Stimulated activated naive CD8-positive, alpha-beta T cell treated with anti-CD3 and anti-CD28 coated beads, Interleukin-15, Interleukin-2, amounts not matched to agents 100 U/mL and 50 U/mL, for 24 hours (primary cell): ENCODE measurements around the gene CD109.
"Not testable (repeated sequence)": the region's sequence is repeated elsewhere in the genome, so short reads cannot be mapped to it uniquely, and the experiment has no call there.

Source experiments
- ATAC-seq: fragments of 150-1000 bp; cut with Tn5 transposase; one replicate; pipeline ENCODE4 v1.10.0; 2021
- DNase-seq: peaks from one replicate; pipeline ENCODE4 v3.0.0; 2021

The CD109 gene

DNA sequence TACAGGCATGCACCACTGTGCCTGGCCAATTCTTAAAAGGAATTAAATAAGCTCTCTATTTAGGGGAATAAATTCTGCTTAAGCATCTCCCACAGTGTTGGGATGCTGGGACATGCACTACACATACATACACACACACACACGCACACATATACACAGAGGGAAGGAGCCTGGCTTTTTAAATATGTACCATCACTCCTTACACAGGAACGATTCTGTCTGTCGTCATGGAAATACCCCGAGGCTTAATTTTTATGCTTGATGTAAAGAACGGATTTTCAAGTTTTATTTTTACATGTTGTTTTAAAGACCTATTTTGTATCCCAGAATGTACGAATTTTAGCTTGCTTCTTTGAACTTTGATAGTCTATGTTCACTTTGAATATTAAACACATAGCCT lies 95.3 kb downstream of the CD109 start:
- no peak for DNase-seq
- ATAC-seq, result no peak

DNA sequence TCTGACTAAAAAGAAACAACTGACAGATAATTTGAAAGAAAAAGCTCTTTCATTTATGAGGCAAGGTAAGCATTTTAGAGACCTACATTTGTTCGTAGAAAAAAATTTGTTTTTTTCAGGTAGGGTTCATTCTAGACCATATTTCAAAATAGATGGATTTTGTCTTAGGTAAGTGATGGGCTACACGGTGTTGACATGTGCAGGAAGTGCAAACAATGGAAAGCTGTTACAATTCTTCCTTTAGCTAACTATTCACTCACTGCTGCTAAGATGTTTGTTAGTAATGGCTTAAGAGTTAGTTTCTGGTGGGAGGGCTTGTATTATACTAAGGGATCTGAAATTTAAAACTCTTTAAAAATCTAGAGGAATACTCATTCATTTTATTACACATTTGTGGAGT lies 96.7 kb downstream of the CD109 start:
- ATAC-seq (no peak), DNase-seq (no peak)

DNA sequence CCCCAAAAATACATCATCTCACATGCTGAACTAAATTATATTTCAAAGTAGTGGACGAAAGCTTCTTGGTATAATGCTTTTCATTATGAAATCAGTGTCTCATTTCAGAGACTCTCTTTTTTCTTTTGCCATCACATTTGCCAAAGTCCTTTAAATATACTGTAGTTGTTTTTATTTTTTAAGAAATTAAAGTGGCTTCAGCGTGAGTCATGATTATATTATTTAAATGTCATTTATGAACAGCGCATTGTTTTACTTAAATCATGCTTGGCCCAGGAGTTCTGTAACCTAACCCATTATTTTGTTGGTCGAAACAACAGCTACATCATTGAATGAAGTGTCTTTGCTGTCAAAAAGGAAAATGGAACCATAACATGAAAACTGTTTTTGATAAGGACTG lies 100.9 kb downstream of the CD109 start:
- no peak for ATAC-seq
- no peak for DNase-seq

- ATAC-seq (no peak), DNase-seq (no peak)
Observed at GRCh38 chr6:73797861-73798260, 101.9 kb downstream of the CD109 start.

GRCh38 chr6:73798592-73798991 lies 102.6 kb downstream of the CD109 start:
- DNase-seq, result peak; percentile 10
- peak; percentile 83 for ATAC-seq

DNA sequence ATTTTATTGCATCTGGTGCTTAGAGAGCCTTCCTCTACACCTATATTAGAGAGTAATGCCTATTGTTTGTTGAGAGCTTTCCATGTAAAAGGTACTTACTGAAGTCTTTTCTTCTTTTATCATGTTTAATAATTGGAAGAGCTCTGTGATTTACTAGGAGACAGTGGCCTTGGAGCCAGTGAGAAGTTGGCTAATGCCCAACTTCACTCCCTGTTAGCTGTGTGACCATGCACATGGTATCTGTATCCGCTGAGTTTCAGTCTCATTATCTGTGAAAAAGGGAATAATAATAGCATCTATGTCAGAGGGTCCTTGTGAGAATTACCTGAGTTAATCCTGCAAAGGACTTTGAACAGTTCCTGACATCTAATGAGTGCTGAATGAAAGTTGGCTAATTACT lies 105.0 kb downstream of the CD109 start:
- DNase-seq, result no peak
- no peak for ATAC-seq

- DNase-seq, result no peak
- no peak for ATAC-seq
Observed at GRCh38 chr6:73801652-73802268, 105.8 kb downstream of the CD109 start.

DNA sequence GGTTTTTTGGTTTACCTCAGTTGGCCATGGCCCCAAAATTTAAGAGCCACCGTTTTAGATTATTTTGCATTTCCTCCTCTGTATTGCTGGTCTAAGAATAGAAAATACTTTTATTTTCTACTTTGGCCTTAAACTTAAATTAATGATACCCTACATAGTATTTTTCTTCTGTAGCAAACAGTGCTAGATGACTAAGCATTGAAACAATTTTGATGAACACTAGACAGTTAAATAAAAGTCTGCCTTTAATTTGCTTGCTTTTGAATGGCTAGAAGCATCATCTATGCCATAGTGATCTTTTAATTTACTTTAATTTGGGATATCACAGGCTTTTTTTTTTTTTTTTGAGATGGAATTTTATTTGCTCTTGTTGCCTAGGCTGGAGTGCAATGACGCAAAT lies 106.4 kb downstream of the CD109 start:
- ATAC-seq (no peak), DNase-seq (no peak)

DNA sequence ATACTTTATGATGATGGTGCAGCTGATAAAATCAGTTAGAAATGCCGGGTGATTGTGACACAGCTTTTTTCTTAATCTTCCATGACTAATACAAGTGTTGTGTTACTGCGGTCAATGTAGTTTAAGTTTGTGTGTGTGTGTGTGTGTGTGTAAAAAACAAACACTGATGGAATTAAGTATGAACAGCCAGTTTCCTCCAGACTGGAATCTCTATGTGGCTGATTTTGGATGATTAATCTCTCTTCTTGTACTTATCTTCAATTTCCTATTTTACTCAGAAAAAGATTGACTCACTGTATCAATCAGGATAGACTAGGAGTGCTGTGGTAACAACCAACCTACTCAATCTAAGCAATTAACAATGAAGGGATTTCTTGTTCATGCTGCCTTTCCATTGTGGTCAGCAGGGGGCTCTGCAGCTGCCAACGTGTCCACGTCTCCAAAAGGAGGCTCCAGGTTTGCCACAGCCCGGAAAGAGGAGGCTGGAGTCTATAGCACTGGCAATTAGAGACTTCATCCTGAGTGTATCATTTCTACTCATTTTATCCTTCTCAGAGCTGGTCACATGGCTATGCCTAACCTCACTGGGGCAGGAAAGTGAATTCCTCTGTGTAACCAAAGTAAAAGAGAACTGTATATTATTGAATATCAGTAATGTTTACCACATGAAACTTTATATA lies 107.7 kb downstream of the CD109 start:
- DNase-seq, result peak; percentile 7
- peak; percentile 65 for ATAC-seq

- not testable (repeated sequence) for DNase-seq, ATAC-seq
Observed at GRCh38 chr6:73805221-73805620, 109.2 kb downstream of the CD109 start.

GRCh38 chr6:73805982-73806381 lies 110.0 kb downstream of the CD109 start:
- not testable (repeated sequence) for ATAC-seq, DNase-seq

DNA sequence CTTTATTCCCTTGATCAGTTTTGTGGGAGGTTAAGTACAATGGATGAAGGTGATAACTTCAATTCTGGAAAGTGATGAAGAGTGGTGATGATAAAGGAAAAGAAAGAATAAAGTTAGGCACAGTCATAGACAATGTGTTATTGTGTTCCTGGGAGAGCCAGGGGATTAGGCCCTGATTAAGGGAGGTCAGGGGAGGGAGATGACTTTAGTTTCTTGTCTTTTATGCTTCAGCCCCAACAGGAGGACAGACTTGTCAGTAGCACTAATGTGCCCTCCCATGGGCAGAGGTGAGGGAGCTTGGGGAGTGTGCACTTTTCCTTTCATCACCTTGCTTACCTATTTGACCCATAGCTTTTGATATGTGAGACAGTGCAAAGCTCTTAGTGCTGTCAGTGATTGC lies 115.7 kb downstream of the CD109 start:
- ATAC-seq (no peak), DNase-seq (no peak)

- DNase-seq, result no peak
- no peak for ATAC-seq
Observed at GRCh38 chr6:73817253-73817652, 121.2 kb downstream of the CD109 start.

DNA sequence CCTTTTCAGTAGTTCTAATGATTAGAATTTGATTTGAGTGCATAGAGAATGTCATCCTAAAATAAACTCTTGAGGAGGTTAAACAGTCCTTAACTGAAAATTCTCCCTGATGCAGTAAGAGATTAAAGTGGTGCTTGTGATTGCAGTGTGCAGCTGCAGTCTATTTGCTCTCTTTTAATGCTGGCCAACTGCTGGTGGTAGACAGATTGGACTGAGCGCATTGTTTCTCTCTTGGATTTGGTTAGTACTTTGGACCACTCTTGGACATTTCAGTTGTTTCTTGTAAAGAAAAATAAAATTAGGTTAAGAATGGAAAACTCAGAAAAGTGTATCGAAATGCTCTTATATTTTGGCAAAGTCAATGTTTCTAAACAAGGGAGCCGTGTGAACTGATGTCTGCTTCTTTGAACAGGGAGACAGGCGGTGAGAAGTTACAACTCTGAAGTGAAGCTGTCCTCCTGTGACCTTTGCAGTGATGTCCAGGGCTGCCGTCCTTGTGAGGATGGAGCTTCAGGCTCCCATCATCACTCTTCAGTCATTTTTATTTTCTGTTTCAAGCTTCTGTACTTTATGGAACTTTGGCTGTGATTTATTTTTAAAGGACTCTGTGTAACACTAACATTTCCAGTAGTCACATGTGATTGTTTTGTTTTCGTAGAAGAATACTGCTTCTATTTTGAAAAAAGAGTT lies 127.2 kb downstream of the CD109 start:
- DNase-seq (no peak), ATAC-seq (no peak)

DNA sequence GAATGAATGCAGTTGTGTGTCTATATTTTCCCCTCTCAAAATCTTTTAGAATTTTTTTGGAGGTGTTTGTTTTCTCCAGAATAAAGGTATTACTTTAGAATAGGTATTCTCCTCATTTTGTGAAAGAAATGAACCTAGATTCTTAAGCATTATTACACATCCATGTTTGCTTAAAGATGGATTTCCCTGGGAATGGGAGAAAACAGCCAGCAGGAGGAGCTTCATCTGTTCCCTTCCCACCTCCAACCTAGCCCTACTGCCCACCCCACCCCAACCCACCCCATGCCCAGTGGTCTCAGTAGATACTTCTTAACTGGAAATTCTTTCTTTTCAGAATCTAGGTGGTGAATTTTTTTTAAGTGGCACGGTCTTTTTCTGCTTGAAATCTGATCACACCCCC lies 127.8 kb downstream of the CD109 start:
- DNase-seq, result no peak
- ATAC-seq, result no peak

DNA sequence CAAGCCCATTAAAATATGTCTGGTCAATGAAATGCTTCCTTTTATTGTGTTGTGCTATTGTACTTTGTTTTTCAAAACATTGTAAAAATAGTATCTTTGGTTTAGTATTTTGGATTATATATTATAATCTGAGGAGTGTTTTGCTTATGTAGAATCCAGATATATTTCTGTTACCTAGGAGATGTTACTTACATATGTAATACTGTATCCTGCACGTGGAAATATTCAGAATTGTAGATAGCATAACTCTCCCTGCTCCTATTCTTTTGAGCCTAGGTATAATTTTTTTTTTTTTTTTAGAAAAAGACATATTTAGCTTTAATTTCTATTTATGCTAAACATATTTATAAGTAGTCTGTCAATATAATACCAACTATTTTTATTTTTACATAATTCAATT lies 130.6 kb downstream of the CD109 start:
- no peak for ATAC-seq
- DNase-seq, result no peak

DNA sequence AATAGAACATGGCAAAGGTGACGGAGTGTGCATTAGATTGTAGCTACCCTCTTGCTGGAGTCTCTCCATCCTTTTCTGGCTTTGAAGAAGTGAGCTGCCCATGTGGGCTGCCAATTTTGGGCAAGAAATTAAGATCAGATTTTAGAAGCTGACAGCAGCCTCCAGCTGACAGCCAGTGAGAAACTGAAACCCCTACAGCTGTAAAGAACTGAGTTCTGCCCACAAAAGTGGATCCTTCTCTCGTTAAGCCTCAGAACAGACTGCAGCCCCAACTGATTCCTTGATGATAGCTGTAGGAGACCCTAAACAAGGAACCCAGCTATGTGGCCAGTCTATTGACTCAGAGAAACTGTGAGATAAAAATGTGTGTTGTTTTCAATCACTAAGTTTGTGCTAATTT lies 134.1 kb downstream of the CD109 start:
- DNase-seq (no peak), ATAC-seq (no peak)

DNA sequence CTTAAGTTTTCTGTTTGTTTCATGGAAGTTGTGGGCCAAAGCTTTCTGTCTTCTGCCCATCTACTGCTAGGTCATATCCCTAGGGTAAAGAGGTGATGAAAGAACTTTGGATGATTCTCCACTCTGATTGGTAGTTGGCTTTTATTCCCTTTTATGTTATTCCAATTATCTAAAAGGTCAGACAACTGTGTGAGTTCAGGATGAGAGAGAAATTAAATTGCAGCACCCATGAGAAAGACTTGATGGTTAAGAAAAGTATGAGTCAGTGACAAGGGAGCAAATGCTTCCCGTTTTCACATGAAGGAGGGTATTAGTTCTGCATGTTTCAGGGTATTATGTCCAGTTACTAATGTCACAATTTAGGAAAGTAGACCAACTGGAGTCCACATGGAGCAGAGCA lies 136.3 kb downstream of the CD109 start:
- DNase-seq (no peak), ATAC-seq (no peak)

GRCh38 chr6:73844696-73845095 lies 148.7 kb downstream of the CD109 start:
- ATAC-seq, DNase-seq: not testable (repeated sequence)

- not testable (repeated sequence) for DNase-seq, ATAC-seq
Observed at GRCh38 chr6:73851048-73851447, 155.0 kb downstream of the CD109 start.

DNA sequence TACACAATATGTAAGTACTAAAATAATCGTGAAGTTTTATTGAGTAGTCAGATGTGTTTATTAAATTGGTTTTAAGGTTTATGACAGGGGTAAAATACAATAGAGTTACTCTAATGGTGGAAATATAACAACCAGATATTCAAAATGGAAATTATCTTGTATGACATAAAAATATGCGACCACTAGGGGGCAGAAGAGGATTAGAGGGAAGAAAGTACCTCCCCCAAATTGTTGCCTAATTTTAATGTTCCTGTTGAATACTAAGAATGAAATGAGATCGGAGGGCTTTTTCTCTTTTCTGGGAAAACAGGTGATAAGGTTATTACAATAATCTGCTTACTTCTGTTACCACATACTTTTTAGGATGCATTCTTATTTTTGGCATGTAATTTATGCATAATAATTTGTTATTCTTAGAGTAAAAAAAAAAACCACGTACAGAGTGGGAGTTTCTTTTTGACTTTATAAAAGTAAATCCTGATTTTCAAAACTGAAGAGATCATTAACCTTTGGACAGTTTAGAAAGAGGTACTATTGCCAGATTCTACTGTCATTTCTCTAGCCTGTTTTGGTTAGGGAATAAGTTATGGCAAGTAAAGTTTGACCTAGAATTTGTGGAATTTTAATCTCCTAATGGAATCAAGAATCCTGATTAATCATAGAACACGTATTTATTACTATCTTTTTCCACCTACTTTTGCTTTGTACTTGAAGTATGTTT lies 159.2 kb downstream of the CD109 start:
- peak; percentile 7 for DNase-seq
- no peak for ATAC-seq

DNA sequence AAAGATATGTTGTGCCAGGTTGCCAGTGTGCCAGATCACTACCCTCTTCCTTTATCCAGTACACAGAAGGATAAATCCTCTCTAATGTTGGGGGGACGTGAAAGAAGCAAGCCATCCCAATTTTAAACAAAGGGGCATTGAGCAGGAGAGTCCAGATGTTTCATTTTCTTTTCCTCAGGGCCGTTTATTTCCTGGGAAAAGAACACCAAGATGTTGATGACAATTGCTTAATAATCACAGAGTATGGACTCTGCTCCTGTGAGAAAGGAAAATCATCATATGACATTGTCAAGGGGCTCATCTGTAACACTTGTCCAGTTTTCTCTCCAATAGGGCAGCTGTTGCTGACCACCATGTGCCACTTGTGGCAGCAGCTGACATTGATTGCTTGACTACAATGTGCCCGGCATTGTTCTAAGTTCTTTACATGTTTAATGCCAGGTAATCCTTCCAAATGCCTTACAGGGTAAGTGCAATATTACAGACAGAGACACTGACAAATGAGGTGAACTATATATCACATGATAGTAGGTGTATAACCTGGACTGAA lies 161.4 kb downstream of the CD109 start:
- ATAC-seq, result no peak

GRCh38 chr6:73858376-73858775 lies 162.4 kb downstream of the CD109 start:
- no peak for ATAC-seq
- DNase-seq, result no peak

More for the DNA sequence above, 161.4 kb downstream of the CD109 start:
- no peak for DNase-seq
